ENCODE measurements around the gene CCDC3. TPM values are rescaled to one million over a fixed set of nuclear protein-coding genes. Genes with fewer than 3 reads are reported as not detected.

CCDC3 gene
- polyA plus RNA-seq, 1 of the 3 experiments (the other 2 are of a cell fraction) = 0.02 TPM

GRCh38 chr10:13038391-13038790 is 36.9 kb upstream of the CCDC3 start (continued):
- no peak for TF ChIP-seq ZBTB33 (IDR thresholded peaks at IDR 0.05; ENCODE audit: borderline replicate concordance, low read depth)
- no peak for TF ChIP-seq MAX (IDR thresholded peaks at IDR 0.05; ENCODE audit: low read depth)
- no peak for TF ChIP-seq SIN3A (IDR thresholded peaks at IDR 0.05; ENCODE audit: borderline replicate concordance, low read depth, low read length)

DNA sequence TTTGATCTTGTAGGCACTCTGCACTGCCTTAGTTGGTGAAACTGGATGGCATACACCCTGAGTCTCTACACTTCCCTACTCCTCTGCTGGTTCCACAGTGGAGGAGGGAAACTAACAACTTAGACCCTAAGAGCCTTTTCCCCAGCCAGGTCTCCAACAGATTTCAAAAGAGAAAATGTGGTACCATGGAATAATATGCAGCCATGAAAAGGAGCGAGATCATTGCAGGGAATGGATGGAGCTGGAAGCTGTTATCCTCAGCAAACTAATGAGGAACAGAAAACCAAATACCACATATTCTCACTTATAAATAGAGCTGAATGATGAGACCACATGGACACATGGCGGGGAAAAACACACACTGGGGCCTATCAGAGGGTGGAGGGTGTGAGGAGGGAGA is 36.3 kb upstream of the CCDC3 start:
- peaks cover 0 to 11% of the 10 kb centered on the region in 2 experiments; a peak in 1 of 4 replicates for H3K4me1 ChIP-seq (ENCODE audit: control insufficient read depth in 1 of 2, insufficient read depth in 2 of 2, low read depth in 1 of 2, low read length in 1 of 2)
- no peak overlapping the region for H3K9ac ChIP-seq
- H3K4me3 ChIP-seq (ENCODE audit: low read depth in 2 of 2, low read length in 1 of 2) = no peak overlapping the region
- no peaks in the 10 kb centered on the region for H3K36me3 ChIP-seq (replicated peaks in 1 of 2; ENCODE audit: control insufficient read depth in 1 of 2, insufficient read depth in 2 of 2, low read length in 1 of 2)
- no peaks in the 10 kb centered on the region; the same call in 1 of the 2 replicates for H3K27me3 ChIP-seq (ENCODE audit: insufficient read depth)
- ChIA-PET CTCF (interaction anchor here (1.2 to 1.5 kb wide), 3 partner anchors 36 to 136 kb away, joined by 3 to 5 read pairs (median 3); no protein-coding TSS in a partner anchor), POLR2A (no interaction called here)
- no peaks in the 10 kb centered on the region for H3F3A ChIP-seq (replicated peaks; ENCODE audit: insufficient read depth)
- H3K9me3 ChIP-seq = no peaks in the 10 kb centered on the region
- TF ChIP-seq NRF1 (IDR thresholded peaks at IDR 0.05; ENCODE audit: low read depth, low read length) (no peak), REST (IDR thresholded peaks at IDR 0.05; ENCODE audit: low read depth, low read length) (no peak), USF2 (IDR thresholded peaks at IDR 0.05; ENCODE audit: borderline replicate concordance, low read depth, low read length) (no peak), FOXM1 (IDR thresholded peaks at IDR 0.05; ENCODE audit: low read depth) (no peak), ELF1 (IDR thresholded peaks at IDR 0.05) (no peak), MAX (IDR thresholded peaks at IDR 0.05; ENCODE audit: low read depth) (no peak)
- TF ChIP-seq, protein P1, sequence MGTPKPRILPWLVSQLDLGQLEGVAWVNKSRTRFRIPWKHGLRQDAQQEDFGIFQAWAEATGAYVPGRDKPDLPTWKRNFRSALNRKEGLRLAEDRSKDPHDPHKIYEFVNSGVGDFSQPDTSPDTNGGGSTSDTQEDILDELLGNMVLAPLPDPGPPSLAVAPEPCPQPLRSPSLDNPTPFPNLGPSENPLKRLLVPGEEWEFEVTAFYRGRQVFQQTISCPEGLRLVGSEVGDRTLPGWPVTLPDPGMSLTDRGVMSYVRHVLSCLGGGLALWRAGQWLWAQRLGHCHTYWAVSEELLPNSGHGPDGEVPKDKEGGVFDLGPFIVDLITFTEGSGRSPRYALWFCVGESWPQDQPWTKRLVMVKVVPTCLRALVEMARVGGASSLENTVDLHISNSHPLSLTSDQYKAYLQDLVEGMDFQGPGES (IDR thresholded peaks at IDR 0.05; ENCODE audit: low read depth, low read length) = no peak
- no peaks in the 10 kb centered on the region for H3K79me2 ChIP-seq (ENCODE audit: insufficient read depth)
- no peaks in the 10 kb centered on the region for H4K20me1 ChIP-seq (ENCODE audit: insufficient read depth)
- H3K27ac ChIP-seq (ENCODE audit: low read depth in 2 of 2, low read length in 1 of 2) = no peak overlapping the region
- H3K9me2 ChIP-seq = no peaks in the 10 kb centered on the region
- no peak overlapping the region for H3K4me2 ChIP-seq
- no peak for DNase-seq
- WGBS (ENCODE audit: low lambda C conversion rate) = 44% methylated on average over 2 of the region's 2 CpGs
- no peak overlapping the region for H2AFZ ChIP-seq (ENCODE audit: low read depth)

All from SK-N-SH (cell line).